ENCODE measurements around the gene CCNDBP1.
"Not testable (repeated sequence)": the region's sequence is repeated elsewhere in the genome, so short reads cannot be mapped to it uniquely, and the experiment has no call there.

Gene CCNDBP1

DNA sequence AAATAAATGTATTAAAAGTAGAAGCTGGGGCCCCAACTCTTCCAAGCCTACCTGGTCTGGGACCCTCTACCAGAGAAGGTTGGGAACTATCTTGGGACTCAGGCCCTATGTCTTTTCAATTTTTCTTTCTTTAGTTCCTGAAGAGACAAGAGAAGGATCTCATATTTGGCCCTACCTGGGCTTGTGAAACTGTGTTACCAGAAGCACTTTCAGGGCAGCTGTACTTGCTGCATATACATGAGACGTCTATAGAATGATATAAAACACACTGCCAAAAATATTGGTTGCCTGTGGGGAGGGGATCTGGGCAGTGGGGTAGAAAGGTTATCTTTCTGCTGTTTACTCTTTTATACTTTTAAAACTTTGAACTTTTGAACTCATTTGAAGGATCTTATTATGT, 36.2 kb downstream of the CCNDBP1 start:
- no peak for DNase-seq (ENCODE audit: low read depth, low spot score)

GRCh38 chr15:43225201-43225949, 40.2 kb downstream of the CCNDBP1 start:
- peak; percentile 68 for DNase-seq (ENCODE audit: low read depth, low spot score)
- in situ Hi-C loops (cut with HindIII; ENCODE audit: low sequenced_read_pairs) = no loop called here
- peak; percentile 85 for TF ChIP-seq CTCF (IDR thresholded peaks at IDR 0.05; ENCODE audit: low read depth, low read length)
- H3K4me3 ChIP-seq (ENCODE audit: low read depth, low read length) = no peak overlapping the region

More for the DNA sequence above, 36.2 kb downstream of the CCNDBP1 start:
- no peak for TF ChIP-seq CTCF (IDR thresholded peaks at IDR 0.05; ENCODE audit: low read depth, low read length)
- in situ Hi-C loops (cut with HindIII; ENCODE audit: low sequenced_read_pairs) = no loop called here
- H3K4me3 ChIP-seq (ENCODE audit: low read depth, low read length) = no peak overlapping the region

DNA sequence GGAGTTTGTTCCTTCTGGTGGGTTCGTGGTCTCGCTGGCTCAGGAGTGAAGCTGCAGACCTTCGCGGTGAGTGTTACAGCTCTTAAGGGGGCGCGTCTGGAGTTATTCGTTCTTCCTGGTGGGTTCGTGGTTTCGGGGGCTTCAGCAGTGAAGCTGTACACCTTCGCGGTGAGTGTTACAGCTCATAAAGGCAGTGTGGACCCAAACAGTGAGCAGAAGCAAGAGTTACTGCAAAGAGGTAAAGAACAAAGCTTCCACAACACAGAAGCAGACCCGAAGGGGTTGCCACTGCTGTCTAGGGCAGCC, 40.7 kb downstream of the CCNDBP1 start:
- H3K4me3 ChIP-seq (ENCODE audit: low read depth, low read length); in situ Hi-C loops (cut with HindIII; ENCODE audit: low sequenced_read_pairs); DNase-seq (ENCODE audit: low read depth, low spot score): not testable (repeated sequence)

GRCh38 chr15:43226436-43227305, 41.5 kb downstream of the CCNDBP1 start:
- no peak overlapping the region for H3K4me3 ChIP-seq (ENCODE audit: low read depth, low read length)
- in situ Hi-C loops (cut with HindIII; ENCODE audit: low sequenced_read_pairs) = no loop called here
- TF ChIP-seq CTCF (IDR thresholded peaks at IDR 0.05; ENCODE audit: low read depth, low read length) = no peak
- no peak for DNase-seq (ENCODE audit: low read depth, low spot score)

DNA sequence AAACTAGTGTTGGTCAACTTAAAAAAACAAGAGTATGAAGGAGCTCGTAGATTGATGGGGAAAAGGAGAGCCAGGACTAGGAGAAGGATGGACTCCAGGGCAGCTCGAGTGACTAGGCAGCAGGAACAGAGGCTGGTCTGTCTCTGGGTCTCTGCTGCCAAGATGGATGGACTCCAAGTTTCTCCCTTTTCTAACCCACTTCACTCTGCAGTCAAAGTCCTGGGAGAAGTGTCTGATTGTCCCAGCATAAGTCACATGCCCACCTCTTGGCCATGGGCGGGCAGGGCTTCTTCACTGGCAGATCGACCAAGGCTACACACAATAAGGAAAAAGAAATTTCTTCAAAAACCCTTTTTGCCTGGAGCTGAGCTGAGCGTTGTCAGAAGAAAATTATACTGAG, 44.8 kb downstream of the CCNDBP1 start:
- DNase-seq (ENCODE audit: low read depth, low spot score) = no peak
- TF ChIP-seq CTCF (IDR thresholded peaks at IDR 0.05; ENCODE audit: low read depth, low read length) = no peak
- no peak overlapping the region for H3K4me3 ChIP-seq (ENCODE audit: low read depth, low read length)
- in situ Hi-C loops (cut with HindIII; ENCODE audit: low sequenced_read_pairs) = no loop called here

- no peak overlapping the region for H3K4me3 ChIP-seq (ENCODE audit: low read depth, low read length)
- no peak for TF ChIP-seq CTCF (IDR thresholded peaks at IDR 0.05; ENCODE audit: low read depth, low read length)
- in situ Hi-C loops (cut with HindIII; ENCODE audit: low sequenced_read_pairs) = no loop called here
- no peak for DNase-seq (ENCODE audit: low read depth, low spot score)
Observed at GRCh38 chr15:43230640-43231115, 45.5 kb downstream of the CCNDBP1 start.

Data from astrocyte of the spinal cord (primary cell).